ENCODE results near the gene SLC7A6OS. TPM values are rescaled to one million over a fixed set of nuclear protein-coding genes. Genes with fewer than 3 reads are reported as not detected.

The SLC7A6OS gene
- total RNA-seq, 1 donor from 2014 or later = 25.2 TPM

DNA sequence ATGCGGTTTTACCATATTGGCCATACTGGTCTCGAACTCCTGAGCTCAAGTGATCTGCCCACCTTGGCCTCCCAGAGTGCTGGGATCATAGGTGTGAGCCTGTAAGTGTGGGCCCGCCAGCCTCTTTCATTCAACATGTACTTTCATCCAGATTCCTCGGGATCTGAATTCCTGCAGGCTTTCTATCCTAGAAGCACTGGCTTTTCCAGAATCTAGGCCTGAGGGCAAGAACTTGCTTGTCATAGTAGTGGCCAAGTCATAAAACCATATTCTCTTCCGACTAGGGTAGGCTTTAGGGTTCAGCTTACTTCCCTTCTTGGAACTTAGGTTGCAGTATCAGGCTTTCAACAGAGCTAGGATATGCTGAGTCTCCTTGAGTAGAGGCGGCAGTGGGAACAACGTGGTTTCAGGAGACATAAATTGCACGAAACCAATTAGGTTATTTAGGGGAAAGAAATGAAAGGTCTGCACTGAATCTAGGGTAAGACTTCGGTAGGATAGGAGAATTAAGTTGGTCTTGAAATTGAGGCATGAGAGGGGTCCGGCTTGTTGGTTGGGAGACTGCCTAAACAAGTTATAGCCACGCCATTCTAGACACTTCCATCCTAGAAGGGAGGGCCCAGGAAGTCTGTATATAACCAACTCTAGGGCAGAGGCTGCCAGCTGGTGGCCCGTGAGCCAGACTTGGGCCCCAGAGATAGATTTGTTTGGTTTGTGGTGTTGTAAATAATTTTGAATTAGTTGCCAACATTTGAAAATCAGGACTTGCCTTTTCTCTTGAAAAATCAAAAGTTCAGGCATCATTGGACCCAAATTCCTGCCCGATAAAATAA lies 30.8 kb downstream of the SLC7A6OS start:
- Mint-ChIP-seq H3K36me3 (ENCODE audit: unreplicated experiment) (peaks cover 9% of the 10 kb centered on the region), H3K27me3 (ENCODE audit: unreplicated experiment) (peaks cover 4% of the 10 kb centered on the region), H3K9me3 (ENCODE audit: unreplicated experiment) (peaks cover 3% of the 10 kb centered on the region), H3K4me1 (ENCODE audit: low read depth, unreplicated experiment) (peaks cover 20% of the 10 kb centered on the region), H3K27ac (ENCODE audit: unreplicated experiment) (peak overlapping the region; percentile 40), H3K4me3 (ENCODE audit: unreplicated experiment) (no peak overlapping the region)
- TF ChIP-seq, protein P1, sequence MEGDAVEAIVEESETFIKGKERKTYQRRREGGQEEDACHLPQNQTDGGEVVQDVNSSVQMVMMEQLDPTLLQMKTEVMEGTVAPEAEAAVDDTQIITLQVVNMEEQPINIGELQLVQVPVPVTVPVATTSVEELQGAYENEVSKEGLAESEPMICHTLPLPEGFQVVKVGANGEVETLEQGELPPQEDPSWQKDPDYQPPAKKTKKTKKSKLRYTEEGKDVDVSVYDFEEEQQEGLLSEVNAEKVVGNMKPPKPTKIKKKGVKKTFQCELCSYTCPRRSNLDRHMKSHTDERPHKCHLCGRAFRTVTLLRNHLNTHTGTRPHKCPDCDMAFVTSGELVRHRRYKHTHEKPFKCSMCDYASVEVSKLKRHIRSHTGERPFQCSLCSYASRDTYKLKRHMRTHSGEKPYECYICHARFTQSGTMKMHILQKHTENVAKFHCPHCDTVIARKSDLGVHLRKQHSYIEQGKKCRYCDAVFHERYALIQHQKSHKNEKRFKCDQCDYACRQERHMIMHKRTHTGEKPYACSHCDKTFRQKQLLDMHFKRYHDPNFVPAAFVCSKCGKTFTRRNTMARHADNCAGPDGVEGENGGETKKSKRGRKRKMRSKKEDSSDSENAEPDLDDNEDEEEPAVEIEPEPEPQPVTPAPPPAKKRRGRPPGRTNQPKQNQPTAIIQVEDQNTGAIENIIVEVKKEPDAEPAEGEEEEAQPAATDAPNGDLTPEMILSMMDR (IDR thresholded peaks at IDR 0.05; ENCODE audit: partially characterized antibody, unreplicated experiment) = no peak
- DNase-seq = no peak

GRCh38 chr16:68276223-68276622 lies 34.5 kb downstream of the SLC7A6OS start:
- DNase-seq = no peak
- H3K4me3 Mint-ChIP-seq (ENCODE audit: unreplicated experiment) = no peak overlapping the region
- TF ChIP-seq, protein P1 (IDR thresholded peaks at IDR 0.05; ENCODE audit: partially characterized antibody, unreplicated experiment) = no peak
- H3K9me3 Mint-ChIP-seq (ENCODE audit: unreplicated experiment) = peaks cover 3% of the 10 kb centered on the region
- peaks cover 2% of the 10 kb centered on the region for H3K27me3 Mint-ChIP-seq (ENCODE audit: unreplicated experiment)
- H3K4me1 Mint-ChIP-seq (ENCODE audit: low read depth, unreplicated experiment) = peaks cover 9% of the 10 kb centered on the region
- H3K27ac Mint-ChIP-seq (ENCODE audit: unreplicated experiment) = no peak overlapping the region
- peaks cover 9% of the 10 kb centered on the region for H3K36me3 Mint-ChIP-seq (ENCODE audit: unreplicated experiment)

DNA sequence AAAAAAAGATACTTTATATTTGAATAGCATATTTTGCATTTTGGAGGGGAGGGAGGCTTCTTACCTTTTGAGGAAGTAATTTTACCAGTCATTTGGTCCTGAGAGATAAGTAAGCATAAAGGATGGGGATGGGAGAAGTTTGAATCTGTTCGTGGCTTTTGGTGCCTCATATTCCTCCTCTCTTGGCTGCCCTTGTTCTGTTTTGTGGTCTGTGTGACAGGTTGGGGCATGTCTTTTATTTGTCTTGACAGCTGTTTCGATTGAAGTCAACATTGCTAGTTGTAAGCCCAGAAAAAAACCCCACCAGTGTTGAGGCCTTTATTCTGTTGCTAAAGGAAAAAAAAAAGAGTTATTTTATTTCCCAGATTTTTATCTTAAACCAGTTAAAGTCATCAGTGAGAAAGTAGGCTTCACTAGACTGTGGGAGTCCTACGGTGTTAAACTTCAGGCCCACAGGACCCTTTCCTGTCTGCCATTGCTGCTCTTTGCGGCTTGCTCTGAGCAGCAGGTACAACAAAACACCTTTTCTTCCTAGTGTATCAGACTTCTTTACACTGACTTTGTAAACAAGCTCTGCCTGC lies 35.0 kb downstream of the SLC7A6OS start:
- H3K4me3 Mint-ChIP-seq (ENCODE audit: unreplicated experiment) = no peak overlapping the region
- peaks cover 3% of the 10 kb centered on the region for H3K9me3 Mint-ChIP-seq (ENCODE audit: unreplicated experiment)
- peaks cover 9% of the 10 kb centered on the region for H3K36me3 Mint-ChIP-seq (ENCODE audit: unreplicated experiment)
- TF ChIP-seq, protein P1 (IDR thresholded peaks at IDR 0.05; ENCODE audit: partially characterized antibody, unreplicated experiment) = no peak
- peaks cover 5% of the 10 kb centered on the region for H3K27me3 Mint-ChIP-seq (ENCODE audit: unreplicated experiment)
- peaks cover 9% of the 10 kb centered on the region for H3K4me1 Mint-ChIP-seq (ENCODE audit: low read depth, unreplicated experiment)
- DNase-seq = no peak
- H3K27ac Mint-ChIP-seq (ENCODE audit: unreplicated experiment) = no peak overlapping the region

DNA sequence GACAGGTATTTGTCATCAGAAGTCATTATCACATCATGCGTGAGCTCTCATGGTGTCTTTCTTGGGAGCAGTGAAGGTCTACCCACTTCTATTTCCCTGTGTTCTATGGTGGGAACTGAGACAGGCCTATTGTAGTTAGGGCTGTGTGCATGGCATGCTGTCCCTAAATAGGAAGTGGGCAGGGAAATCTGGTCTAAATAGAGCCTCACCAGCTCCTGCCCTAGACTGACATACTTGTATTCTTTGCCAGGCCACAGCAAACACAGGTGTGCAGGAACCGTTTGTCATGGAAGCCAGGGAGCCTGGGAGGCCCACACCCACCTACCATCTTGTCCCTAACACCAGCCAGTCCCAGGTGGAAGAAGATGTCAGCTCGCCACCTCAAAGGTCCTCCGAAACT lies 36.3 kb downstream of the SLC7A6OS start:
- no peak for DNase-seq
- peaks cover 3% of the 10 kb centered on the region for H3K27me3 Mint-ChIP-seq (ENCODE audit: unreplicated experiment)
- H3K9me3 Mint-ChIP-seq (ENCODE audit: unreplicated experiment) = peaks cover 3% of the 10 kb centered on the region
- no peak overlapping the region for H3K27ac Mint-ChIP-seq (ENCODE audit: unreplicated experiment)
- peaks cover 4% of the 10 kb centered on the region for H3K36me3 Mint-ChIP-seq (ENCODE audit: unreplicated experiment)
- TF ChIP-seq, protein P1 (IDR thresholded peaks at IDR 0.05; ENCODE audit: partially characterized antibody, unreplicated experiment) = no peak
- no peak overlapping the region for H3K4me3 Mint-ChIP-seq (ENCODE audit: unreplicated experiment)
- H3K4me1 Mint-ChIP-seq (ENCODE audit: low read depth, unreplicated experiment) = peaks cover 9% of the 10 kb centered on the region

DNA sequence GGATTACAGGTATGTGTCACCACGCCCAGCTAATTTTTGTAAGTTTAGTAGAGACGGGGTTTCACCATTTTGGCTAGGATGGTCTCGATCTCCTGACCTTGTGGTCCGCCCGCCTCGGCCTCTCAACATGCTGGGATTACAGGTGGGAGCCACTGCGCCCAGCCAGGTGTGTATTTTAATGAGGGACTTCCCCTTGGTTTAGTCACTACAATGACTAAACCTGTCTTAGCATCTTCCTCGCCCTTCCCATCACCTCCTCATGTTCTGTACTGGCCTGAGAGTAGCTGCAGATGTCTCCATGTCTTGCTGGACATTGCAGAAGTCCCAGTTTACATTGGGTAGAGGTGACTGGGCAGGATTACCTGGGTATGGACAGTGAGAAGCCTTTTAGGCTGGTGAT lies 36.9 kb downstream of the SLC7A6OS start:
- TF ChIP-seq, protein P1 (IDR thresholded peaks at IDR 0.05; ENCODE audit: partially characterized antibody, unreplicated experiment) = no peak
- no peak overlapping the region for H3K27ac Mint-ChIP-seq (ENCODE audit: unreplicated experiment)
- no peak for DNase-seq
- peaks cover 3% of the 10 kb centered on the region for H3K27me3 Mint-ChIP-seq (ENCODE audit: unreplicated experiment)
- no peaks in the 10 kb centered on the region for H3K36me3 Mint-ChIP-seq (ENCODE audit: unreplicated experiment)
- H3K4me1 Mint-ChIP-seq (ENCODE audit: low read depth, unreplicated experiment) = peaks cover 14% of the 10 kb centered on the region
- H3K4me3 Mint-ChIP-seq (ENCODE audit: unreplicated experiment) = no peak overlapping the region
- H3K9me3 Mint-ChIP-seq (ENCODE audit: unreplicated experiment) = peaks cover 2% of the 10 kb centered on the region
